ENCODE measurements around the gene YDJC. TPM values are rescaled to one million over a fixed set of nuclear protein-coding genes. Genes with fewer than 3 reads are reported as not detected.

YDJC gene
- total and polyA plus RNA-seq, 9 of the 15 experiments (the other 6 are each of a cell fraction or from before 2014, with no cell fraction given) = 13.5 to 871 (median 164) TPM

DNA sequence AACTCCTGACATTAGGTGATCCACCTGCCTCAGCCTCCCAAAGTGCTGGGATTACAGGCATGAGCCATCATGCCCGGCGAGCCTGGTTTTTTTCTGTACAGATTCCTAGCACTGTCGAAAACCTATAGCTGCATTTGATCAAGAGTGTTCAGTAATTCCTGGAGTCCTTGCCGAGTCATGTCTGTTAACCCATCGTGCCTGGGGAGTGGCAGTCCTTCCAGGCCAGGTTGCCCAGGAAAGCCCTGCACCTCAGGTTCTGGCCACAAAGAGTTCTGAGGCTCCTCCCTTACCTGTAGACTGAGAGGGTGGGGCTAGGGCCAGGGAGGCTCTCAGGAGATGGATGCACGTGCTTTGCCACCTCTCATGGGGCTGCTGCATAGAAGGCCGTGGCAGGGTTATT is 17.0 kb downstream of the YDJC start (continued):
- TF ChIP-seq, protein P1, sequence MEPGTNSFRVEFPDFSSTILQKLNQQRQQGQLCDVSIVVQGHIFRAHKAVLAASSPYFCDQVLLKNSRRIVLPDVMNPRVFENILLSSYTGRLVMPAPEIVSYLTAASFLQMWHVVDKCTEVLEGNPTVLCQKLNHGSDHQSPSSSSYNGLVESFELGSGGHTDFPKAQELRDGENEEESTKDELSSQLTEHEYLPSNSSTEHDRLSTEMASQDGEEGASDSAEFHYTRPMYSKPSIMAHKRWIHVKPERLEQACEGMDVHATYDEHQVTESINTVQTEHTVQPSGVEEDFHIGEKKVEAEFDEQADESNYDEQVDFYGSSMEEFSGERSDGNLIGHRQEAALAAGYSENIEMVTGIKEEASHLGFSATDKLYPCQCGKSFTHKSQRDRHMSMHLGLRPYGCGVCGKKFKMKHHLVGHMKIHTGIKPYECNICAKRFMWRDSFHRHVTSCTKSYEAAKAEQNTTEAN (CRISPR knock-in tag; IDR thresholded peaks at IDR 0.05) = no peak
- no peak for TF ChIP-seq VEZF1 (CRISPR knock-in tag; IDR thresholded peaks at IDR 0.05)
- no peak for TF ChIP-seq SRSF1 (IDR thresholded peaks at IDR 0.05; ENCODE audit: low read depth, low read length)
- no peak for TF ChIP-seq BDP1 (IDR thresholded peaks at IDR 0.05; ENCODE audit: insufficient read depth, insufficient read length)
- no peak for TF ChIP-seq ZNF12 (CRISPR knock-in tag; IDR thresholded peaks at IDR 0.05)
- no peak for TF ChIP-seq BCOR (IDR thresholded peaks at IDR 0.05)
- no peak for TF ChIP-seq SLC30A9 (CRISPR knock-in tag; IDR thresholded peaks at IDR 0.05)
- TF ChIP-seq SMAD2 (IDR thresholded peaks at IDR 0.05; ENCODE audit: low read depth, low read length) = no peak
- TF ChIP-seq CHCHD3 (CRISPR knock-in tag; IDR thresholded peaks at IDR 0.05) = no peak
- no peak for TF ChIP-seq ZNF408 (CRISPR knock-in tag; IDR thresholded peaks at IDR 0.05; ENCODE audit: low read depth)
- no peak for TF ChIP-seq PHF8 (IDR thresholded peaks at IDR 0.05; ENCODE audit: borderline replicate concordance, low read length)
- TF ChIP-seq ZKSCAN3 (CRISPR knock-in tag; IDR thresholded peaks at IDR 0.05) = no peak
- no peak for TF ChIP-seq ZNF212 (CRISPR knock-in tag; IDR thresholded peaks at IDR 0.05)
- TF ChIP-seq ZC3H11A (IDR thresholded peaks at IDR 0.05; ENCODE audit: low read depth, low read length) = no peak
- TF ChIP-seq GABPB1 (CRISPR knock-in tag; IDR thresholded peaks at IDR 0.05) = no peak
- no peak for TF ChIP-seq TEAD4 (IDR thresholded peaks at IDR 0.05; ENCODE audit: low read length)
- peak; percentile 73; the same call in 1 of the 2 replicates for TF ChIP-seq TEAD4 (CRISPR knock-in tag; IDR thresholded peaks at IDR 0.05; ENCODE audit: borderline replicate concordance)
- TF ChIP-seq ZNF561 (CRISPR knock-in tag; conservative IDR thresholded peaks at IDR 0.05) = 0 out of 2 replicates have a peak, but pooled peaks have one; percentile 33
- no peak for TF ChIP-seq SREBF1 (IDR thresholded peaks at IDR 0.05; ENCODE audit: borderline replicate concordance, low read depth, low read length)
- no peak for TF ChIP-seq MBD2 (IDR thresholded peaks at IDR 0.05; ENCODE audit: borderline replicate concordance, low read depth)
- no peak for TF ChIP-seq CBFB (CRISPR knock-in tag; IDR thresholded peaks at IDR 0.05)
- TF ChIP-seq ZNF354B (CRISPR knock-in tag; IDR thresholded peaks at IDR 0.05) = no peak
- TF ChIP-seq, protein P2, sequence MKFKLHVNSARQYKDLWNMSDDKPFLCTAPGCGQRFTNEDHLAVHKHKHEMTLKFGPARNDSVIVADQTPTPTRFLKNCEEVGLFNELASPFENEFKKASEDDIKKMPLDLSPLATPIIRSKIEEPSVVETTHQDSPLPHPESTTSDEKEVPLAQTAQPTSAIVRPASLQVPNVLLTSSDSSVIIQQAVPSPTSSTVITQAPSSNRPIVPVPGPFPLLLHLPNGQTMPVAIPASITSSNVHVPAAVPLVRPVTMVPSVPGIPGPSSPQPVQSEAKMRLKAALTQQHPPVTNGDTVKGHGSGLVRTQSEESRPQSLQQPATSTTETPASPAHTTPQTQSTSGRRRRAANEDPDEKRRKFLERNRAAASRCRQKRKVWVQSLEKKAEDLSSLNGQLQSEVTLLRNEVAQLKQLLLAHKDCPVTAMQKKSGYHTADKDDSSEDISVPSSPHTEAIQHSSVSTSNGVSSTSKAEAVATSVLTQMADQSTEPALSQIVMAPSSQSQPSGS (CRISPR knock-in tag; IDR thresholded peaks at IDR 0.05) = no peak
- TF ChIP-seq SMARCC2 (IDR thresholded peaks at IDR 0.05; ENCODE audit: low read depth) = no peak
- no peak for TF ChIP-seq HSF4 (CRISPR knock-in tag; IDR thresholded peaks at IDR 0.05; ENCODE audit: borderline replicate concordance)
- TF ChIP-seq ZNF639 (CRISPR knock-in tag; conservative IDR thresholded peaks at IDR 0.05 in 1 of 2, IDR thresholded peaks at IDR 0.05 in 1 of 2) = peak in 1 of 2 experiments; percentile 85; a peak in 1 of 4 replicates

Measured in K562 (cell line).